PC-3 (cell line): ENCODE results near the gene BICDL2.

ENCODE experiments used
- CTCF ChIP-seq: fragments of 300-600 bp; sonication (generic); conservative IDR thresholded peaks from 2 replicates; pipeline ENCODE4 v1.5.1; 2017; ENCODE audit warnings: antibody characterized with exemption, low read depth, mild to moderate bottlenecking, low read length
- EZH2 ChIP-seq: fragments of 300-600 bp; sonication (generic); IDR thresholded peaks from one replicate; pipeline ENCODE4 v1.6.1; 2017; ENCODE audit warnings: antibody characterized with exemption, mild to moderate bottlenecking, low read length; ENCODE audit not compliant: unreplicated experiment
- EZH2phosphoT487 ChIP-seq: fragments of 300-600 bp; sonication (generic); IDR thresholded peaks from 2 replicates; pipeline ENCODE4 v1.6.1; 2018; ENCODE audit warnings: mild to moderate bottlenecking, antibody characterized with exemption, low read length, borderline replicate concordance

GRCh38 chr16:3042376-3042775 is 5.6 kb upstream of the BICDL2 start:
- TF ChIP-seq CTCF (no peak), EZH2phosphoT487 (no peak), EZH2 (no peak)
